Endodermal cell (in vitro differentiated cells): ENCODE data around the gene HSBP1L1. TPM values are rescaled to one million over a fixed set of nuclear protein-coding genes. Genes with fewer than 3 reads are reported as not detected.

Experiments
- DNase-seq: peaks from one replicate; pipeline ENCODE4 v3.0.0-alpha.2; 2017
- H3K27ac ChIP-seq: 2 replicates; pipeline ENCODE4 v1.5.1; 2013; ENCODE audit warnings: mild to moderate bottlenecking, low read depth, low read length, moderate library complexity
- H3K27me3 ChIP-seq: 2 replicates; pipeline ENCODE4 v1.6.1; 2013; ENCODE audit warnings: mild to moderate bottlenecking, low read length, moderate library complexity; ENCODE audit not compliant: insufficient read depth, control insufficient read depth, poor library complexity, severe bottlenecking
- H3K36me3 ChIP-seq: 2 replicates; pipeline ENCODE4 v1.7.0; 2013; ENCODE audit warnings: mild to moderate bottlenecking, low read length, moderate library complexity; ENCODE audit not compliant: control insufficient read depth, insufficient read depth
- H3K4me1 ChIP-seq: one replicate; pipeline ENCODE4 v1.7.0; 2013; ENCODE audit warnings: low read length; ENCODE audit not compliant: control insufficient read depth, insufficient read depth
- H3K4me3 ChIP-seq: 2 replicates; pipeline ENCODE4 v1.5.1; 2013; ENCODE audit warnings: mild to moderate bottlenecking, low read length, moderate library complexity
- H3K9ac ChIP-seq: 2 replicates; pipeline ENCODE4 v1.6.1; 2013; ENCODE audit warnings: mild to moderate bottlenecking, low read length, moderate library complexity; ENCODE audit not compliant: poor library complexity, severe bottlenecking; ENCODE audit errors: extremely low read depth
- H3K9me3 ChIP-seq: 2 replicates; pipeline ENCODE4 v1.6.1; 2013; ENCODE audit warnings: mild to moderate bottlenecking, low read length, moderate library complexity; ENCODE audit not compliant: control insufficient read depth
- H3K27ac Mint-ChIP-seq: 2 replicates; pipeline ENCODE4 v1.8.0; 2020; ENCODE audit warnings: mixed read lengths
- H3K27me3 Mint-ChIP-seq: 2 replicates; pipeline ENCODE4 v1.8.0; 2021; ENCODE audit warnings: mild to moderate bottlenecking, mixed read lengths; ENCODE audit not compliant: insufficient read depth
- H3K36me3 Mint-ChIP-seq: 2 replicates; pipeline ENCODE4 v1.8.0; 2020; ENCODE audit warnings: low read depth, mixed read lengths
- H3K4me1 Mint-ChIP-seq: 2 replicates; pipeline ENCODE4 v1.8.0; 2020; ENCODE audit warnings: mixed read lengths
- H3K4me3 Mint-ChIP-seq: 2 replicates; pipeline ENCODE4 v1.8.0; 2020; ENCODE audit warnings: mild to moderate bottlenecking, moderate library complexity, mixed read lengths
- H3K9me3 Mint-ChIP-seq: 2 replicates; pipeline ENCODE4 v1.8.0; 2020; ENCODE audit warnings: mild to moderate bottlenecking, mixed read lengths
- CTCF ChIP-seq: fragments of 200-600 bp; sonication (generic); conservative IDR thresholded peaks from 2 replicates; pipeline ENCODE4 v1.5.0; 2021; ENCODE audit warnings: antibody characterized with exemption, mild to moderate bottlenecking
- WGBS, 2 experiments: methylation state at CpG; one replicate each; pipeline versions ENCODE4 v1.1.5 to v1.1.7; 2013; ENCODE audit warnings: missing lambda C conversion rate in 2 of 2, mixed read lengths in 1 of 2; ENCODE audit not compliant: insufficient coverage in 1 of 2, insufficient read length in 1 of 2; 5-methylcytosine and 5-hydroxymethylcytosine counted together
- total RNA-seq, 2 donors: library from RNA; stranded (reverse); fragmentation: NEBNext Ultra II Directional in 1 of 2; extraction: Animal tissue kit (Norgen Biotek cat#: 25700) in 1 of 2; gene quantifications; 2 replicates in 1 of 2; 3 replicates in 1 of 2; pipeline ENCODE4 v1.2.1, GENCODE V29; 2021

Gene HSBP1L1
- total RNA-seq, 2 donors from 2014 or later = 2.6 to 2.7 TPM

- H3K9me3 ChIP-seq = no peaks in the 10 kb centered on the region
These were observed 7.5 kb downstream of the HSBP1L1 start for GRCh38 chr18:79971986-79972385.

GRCh38 chr18:79972720-79973119 lies 8.3 kb downstream of the HSBP1L1 start:
- no peaks in the 10 kb centered on the region for H3K27me3 Mint-ChIP-seq
- no peaks in the 10 kb centered on the region for H3K9me3 Mint-ChIP-seq
- Histone ChIP-seq H3K9me3 (no peaks in the 10 kb centered on the region), H3K4me1 (no peaks in the 10 kb centered on the region), H3K9ac (no peak overlapping the region), H3K36me3 (peaks cover 78% of the 10 kb centered on the region), H3K27me3 (no peaks in the 10 kb centered on the region), H3K4me3 (no peak overlapping the region), H3K27ac (no peak overlapping the region)
- no peak overlapping the region for H3K27ac Mint-ChIP-seq
- no peak for TF ChIP-seq CTCF
- no peak for DNase-seq
- peaks cover 70% of the 10 kb centered on the region for H3K36me3 Mint-ChIP-seq
- 91% methylated on average over 3 of the region's 3 CpGs; no CpG with 5 or more reads in 1 of the 2 experiments for WGBS, 2 experiments
- H3K4me3 Mint-ChIP-seq = no peak overlapping the region
- peaks cover 9% of the 10 kb centered on the region for H3K4me1 Mint-ChIP-seq

More at GRCh38 chr18:79971986-79972385, 7.5 kb downstream of the HSBP1L1 start:
- no peak overlapping the region for H3K27ac Mint-ChIP-seq
- no peak for TF ChIP-seq CTCF
- peaks cover 67% of the 10 kb centered on the region for H3K36me3 Mint-ChIP-seq
- DNase-seq = no peak
- no peak overlapping the region for H3K27ac ChIP-seq
- peaks cover 1% of the 10 kb centered on the region for H3K27me3 Mint-ChIP-seq
- no peaks in the 10 kb centered on the region for H3K9me3 Mint-ChIP-seq
- no peaks in the 10 kb centered on the region for H3K27me3 ChIP-seq
- WGBS, 2 experiments = 95 to 97% methylated on average over 7 to 9 of the region's 9 CpGs
- peaks cover 76% of the 10 kb centered on the region for H3K36me3 ChIP-seq
- no peak overlapping the region for H3K4me3 Mint-ChIP-seq
- no peak overlapping the region for H3K9ac ChIP-seq
- H3K4me1 Mint-ChIP-seq = peaks cover 9% of the 10 kb centered on the region
- H3K4me1 ChIP-seq = no peaks in the 10 kb centered on the region
- H3K4me3 ChIP-seq = no peak overlapping the region

GRCh38 chr18:79973517-79973916 lies 9.1 kb downstream of the HSBP1L1 start:
- Mint-ChIP-seq H3K27me3 (no peaks in the 10 kb centered on the region), H3K27ac (peak overlapping the region; percentile 2), H3K36me3 (peaks cover 72% of the 10 kb centered on the region), H3K4me1 (peaks cover 9% of the 10 kb centered on the region), H3K4me3 (no peak overlapping the region), H3K9me3 (no peaks in the 10 kb centered on the region)
- Histone ChIP-seq H3K36me3 (peaks cover 78% of the 10 kb centered on the region), H3K4me1 (no peaks in the 10 kb centered on the region), H3K4me3 (no peak overlapping the region), H3K9ac (no peak overlapping the region), H3K27me3 (no peaks in the 10 kb centered on the region), H3K9me3 (no peaks in the 10 kb centered on the region), H3K27ac (no peak overlapping the region)
- no peak for TF ChIP-seq CTCF
- DNase-seq = no peak
- WGBS, 2 experiments = 94 to 100% methylated on average over 11 to 16 of the region's 16 CpGs
